Pancreas (tissue), 10 donors: ENCODE results near the gene SSTR5. TPM values are rescaled to one million over a fixed set of nuclear protein-coding genes. Genes with fewer than 3 reads are reported as not detected.
"Not testable (repeated sequence)": the region's sequence is repeated elsewhere in the genome, so short reads cannot be mapped to it uniquely, and the experiment has no call there.

Experiments used
- ATAC-seq, 4 donors: fragments of 200-7000 bp; cut with Tn5 transposase; one replicate each; pipeline versions ENCODE4 v1.8.0 to v1.9.1; 2020; ENCODE audit warnings: mild to moderate bottlenecking in 4 of 4, moderate library complexity in 4 of 4
- DNase-seq, 6 donors: peaks; one replicate each; pipeline ENCODE4 v3.0.0-alpha.2; 2020
- FAIRE-seq: peaks from 2 replicates; lab custom pipeline; 2012; peaks lifted over from hg19 to GRCh38; lab: Jason Lieb, UNC
- H3K27ac ChIP-seq, 4 donors: fragments of 200-600 bp; sonication (generic); 1 replicate in 3 of 4; 2 replicates in 1 of 4; pipeline versions ENCODE4 v1.5.0 to v1.8.0; 2020
- H3K27me3 ChIP-seq, 4 donors: fragments of 200-600 bp; one replicate each; pipeline ENCODE4 v1.8.0; 2021
- H3K36me3 ChIP-seq, 3 donors: fragments of 200-600 bp; sonication (generic) in 1 of 3; one replicate each; pipeline versions ENCODE4 v1.5.0 to v1.8.0; 2020 to 2021
- H3K4me1 ChIP-seq, 3 donors: fragments of 200-600 bp; one replicate each; pipeline ENCODE4 v1.8.0; 2021
- H3K4me3 ChIP-seq, 4 donors: fragments of 200-600 bp; sonication (generic) in 2 of 4; one replicate each; pipeline versions ENCODE4 v1.5.0 to v1.8.0; 2020 to 2021
- H3K9me3 ChIP-seq, 4 donors: fragments of 200-600 bp; one replicate each; pipeline ENCODE4 v1.8.0; 2021
- CTCF ChIP-seq, 4 donors: fragments of 200-600 bp; sonication (generic) in 3 of 4; IDR thresholded peaks; one replicate each; pipeline versions ENCODE4 v1.5.0 to v1.8.0; 2021; ENCODE audit warnings: antibody characterized with exemption in 4 of 4
- WGBS, 2 donors: extraction: QIAGEN DNeasy Blood & Tissue Kit; methylation state at CpG; one replicate each; pipeline ENCODE4 v1.1.7; 2013; 5-methylcytosine and 5-hydroxymethylcytosine counted together
- intact Hi-C, 3 donors: fragments of 100-400 bp; cut with DNase I; formaldehyde crosslinking; loops; one replicate each; pipeline versions ENCODE4 v1.11.1 to v1.14.2; 2022
- polyA plus RNA-seq, 2 donors: library from polyadenylated mRNA; stranded (reverse); fragments of 200-250 nt; gene quantifications; one replicate each; pipeline ENCODE4 v1.2.3, GENCODE V29; 2013
- total RNA-seq, 6 donors: library from RNA; stranded (reverse); fragmentation: NEBNext Ultra II Directional in 4 of 6; extraction: Animal tissue kit (Norgen Biotek cat#: 25700) in 4 of 6; gene quantifications; one replicate each; pipeline versions ENCODE4 v1.2.1 to v1.2.4, GENCODE V29; 2021 to 2023
- donor health status: healthy with polysubstance abuse.
- donor health status: DM: no; HTN: no; CAD: no; lungs with moderate emphysema.
- donor health status: DM: no; HTN: no; CAD: no.
- donor health status: control.
- donor health status: control.
- donor health status: Bipolar disorder and iron deficiency.
- donor health status: DM: yes; HTN: yes; CAD: no.
- donor health status: DM: no; HTN: no; CAD: no.
- donor health status: DM: no; HTN: no; CAD: no.
- donor health status: DM: yes; HTN: yes; CAD: no.

The SSTR5 gene
- total RNA-seq (under 1 TPM in 5 of 6 donors, not detected in 1; 0.12 to 0.38 (median 0.24) TPM), polyA plus RNA-seq (1 to 10 TPM; 1.2 TPM)

- Histone ChIP-seq H3K27ac (no peak within 1 kb of the TSS), H3K27me3 (peaks cover 0 to 45% (median 6%) of the 10 kb centered on the region in 4 donors), H3K4me1 (no peaks in the 10 kb centered on the region), H3K4me3 (no peak within 1 kb of the TSS), H3K36me3 (no peaks in the 10 kb centered on the region), H3K9me3 (no peaks in the 10 kb centered on the region)
- DNase-seq: no peak
- ATAC-seq: peak in 2 of 4 donors; percentile 13 to 19
- 7 to 13% methylated on average over 23 to 59 of the region's 59 CpGs for WGBS, 2 donors
- TF ChIP-seq CTCF (IDR thresholded peaks at IDR 0.05): no peak
- intact Hi-C loops: no loop called here
- no peak for FAIRE-seq
Observed at GRCh38 chr16:1072526-1073261, at the start of gene SSTR5. Gene SSTR5 (plus strand): TSS chr16:1072747. CDS start chr16:1078869, 6,122 bp downstream.

GRCh38 chr16:1024138-1024537, 48.4 kb upstream of the SSTR5 start:
- H3K4me3 ChIP-seq: no peak overlapping the region
- H3K4me1 ChIP-seq: no peaks in the 10 kb centered on the region
- H3K36me3 ChIP-seq: no peaks in the 10 kb centered on the region
- peaks cover 0 to 5% (median 0%) of the 10 kb centered on the region in 4 donors for H3K27me3 ChIP-seq
- H3K9me3 ChIP-seq: no peaks in the 10 kb centered on the region
- TF ChIP-seq CTCF (IDR thresholded peaks at IDR 0.05): no peak
- intact Hi-C loops: no loop called here
- 34 to 67% methylated on average over 20 of the region's 20 CpGs for WGBS, 2 donors
- FAIRE-seq (no peak), DNase-seq (no peak), ATAC-seq (no peak)
- no peak overlapping the region for H3K27ac ChIP-seq

- H3K27ac ChIP-seq, H3K9me3 ChIP-seq, H3K36me3 ChIP-seq, H3K4me1 ChIP-seq, H3K27me3 ChIP-seq, intact Hi-C loops, ATAC-seq, H3K4me3 ChIP-seq: not testable (repeated sequence)
- FAIRE-seq (peak; percentile 64), DNase-seq (peak in 2 of 6 donors; percentile 61 to 93)
- WGBS, 2 donors: 62 to 64% methylated on average over 24 of the region's 24 CpGs
Observed at GRCh38 chr16:1025183-1025809, 47.3 kb upstream of the SSTR5 start.

- H3K27me3 ChIP-seq: no peaks in the 10 kb centered on the region
- H3K4me3 ChIP-seq: no peak overlapping the region
- H3K4me1 ChIP-seq: no peaks in the 10 kb centered on the region
- no peaks in the 10 kb centered on the region for H3K36me3 ChIP-seq
- ATAC-seq (no peak), FAIRE-seq (no peak), DNase-seq (no peak)
- intact Hi-C loops: no loop called here
- TF ChIP-seq CTCF (IDR thresholded peaks at IDR 0.05): no peak
- 69% methylated on average over 35 of the region's 35 CpGs for WGBS, 2 donors
- no peak overlapping the region for H3K27ac ChIP-seq
- H3K9me3 ChIP-seq: no peaks in the 10 kb centered on the region
Observed at GRCh38 chr16:1026057-1026783, 46.3 kb upstream of the SSTR5 start.

GRCh38 chr16:1026784-1027500, 45.6 kb upstream of the SSTR5 start:
- Histone ChIP-seq H3K27me3 (no peaks in the 10 kb centered on the region), H3K27ac (no peak overlapping the region), H3K9me3 (no peaks in the 10 kb centered on the region), H3K4me3 (no peak overlapping the region), H3K4me1 (no peaks in the 10 kb centered on the region), H3K36me3 (no peaks in the 10 kb centered on the region)
- FAIRE-seq (no peak), ATAC-seq (no peak), DNase-seq (no peak)
- WGBS, 2 donors: 70 to 78% methylated on average over 27 of the region's 27 CpGs
- intact Hi-C loops: no loop called here
- no peak for TF ChIP-seq CTCF (IDR thresholded peaks at IDR 0.05)
